HG03039 (cell line): ENCODE data around the gene RAMP2.
"Not testable (repeated sequence)": the region's sequence is repeated elsewhere in the genome, so short reads cannot be mapped to it uniquely, and the experiment has no call there.

Experiments
- ATAC-seq: cut with Tn5 transposase; IDR thresholded peaks from one replicate; pipeline ENCODE4 v1.9.1; 2021; ENCODE audit warnings: mild to moderate bottlenecking, moderate library complexity; ENCODE audit not compliant: unreplicated experiment

The RAMP2 gene

GRCh38 chr17:42760652-42761581 lies at the start of gene RAMP2:
Gene RAMP2 (plus strand): TSS chr17:42761227. CDS start chr17:42761262, 35 bp downstream.
- ATAC-seq: no peak

- ATAC-seq: no peak
Measured at GRCh38 chr17:42720996-42721583, 39.9 kb upstream of the RAMP2 start.

GRCh38 chr17:42723636-42724035 lies 37.4 kb upstream of the RAMP2 start:
- ATAC-seq: no peak

GRCh38 chr17:42725143-42725542 lies 35.9 kb upstream of the RAMP2 start:
- no peak for ATAC-seq

- ATAC-seq: no peak
Measured at GRCh38 chr17:42740699-42741098, 20.3 kb upstream of the RAMP2 start.

GRCh38 chr17:42742916-42743315 lies 18.1 kb upstream of the RAMP2 start:
- not testable (repeated sequence) for ATAC-seq

- no peak for ATAC-seq
Measured at GRCh38 chr17:42743595-42744282, 17.3 kb upstream of the RAMP2 start.

GRCh38 chr17:42744283-42744805 lies 16.7 kb upstream of the RAMP2 start:
- peak; percentile 45 for ATAC-seq

- ATAC-seq: peak; percentile 73
Measured at GRCh38 chr17:42744806-42745617, 16.0 kb upstream of the RAMP2 start, which contains the start of gene EZH1. Gene EZH1 (minus strand): TSS chr17:42745040. CDS start chr17:42728941, 16,099 bp downstream.

- ATAC-seq: no peak
Measured at GRCh38 chr17:42748202-42748907, 12.7 kb upstream of the RAMP2 start.

- no peak for ATAC-seq
Measured at GRCh38 chr17:42748908-42749798, 11.9 kb upstream of the RAMP2 start.

GRCh38 chr17:42750739-42751344 lies 10.2 kb upstream of the RAMP2 start:
- no peak for ATAC-seq

GRCh38 chr17:42751628-42752027 lies 9.4 kb upstream of the RAMP2 start:
- ATAC-seq: no peak

- ATAC-seq: no peak
Measured at GRCh38 chr17:42754782-42755181, 6.2 kb upstream of the RAMP2 start.

- ATAC-seq: no peak
Measured at GRCh38 chr17:42759982-42760651, 910 bp upstream of the RAMP2 start.

- ATAC-seq: no peak
Measured at GRCh38 chr17:42761638-42762037, 611 bp downstream of the RAMP2 start.

GRCh38 chr17:42766124-42766523 lies 5.1 kb downstream of the RAMP2 start:
- no peak for ATAC-seq

- ATAC-seq: no peak
Measured at GRCh38 chr17:42767512-42767911, 6.5 kb downstream of the RAMP2 start.
